GM12864 (cell line): ENCODE data around the gene TNFSF4.

Experiments
- DNase-seq: peaks from one replicate; pipeline ENCODE4 v3.0.0-alpha.2; 2011; ENCODE audit warnings: low read depth
- H3K4me3 ChIP-seq: 2 replicates; pipeline ENCODE4 v1.5.1; 2011; ENCODE audit warnings: mild to moderate bottlenecking, low read depth, low read length, control low read depth
- TF ChIP-seq, protein P1 (sequence below): IDR thresholded peaks from 2 replicates; pipeline ENCODE4 v1.5.1; 2011; ENCODE audit warnings: low read depth, mild to moderate bottlenecking, moderate library complexity, low read length, control low read depth, inconsistent platforms; ENCODE audit errors: missing control alignments

The TNFSF4 gene

DNA sequence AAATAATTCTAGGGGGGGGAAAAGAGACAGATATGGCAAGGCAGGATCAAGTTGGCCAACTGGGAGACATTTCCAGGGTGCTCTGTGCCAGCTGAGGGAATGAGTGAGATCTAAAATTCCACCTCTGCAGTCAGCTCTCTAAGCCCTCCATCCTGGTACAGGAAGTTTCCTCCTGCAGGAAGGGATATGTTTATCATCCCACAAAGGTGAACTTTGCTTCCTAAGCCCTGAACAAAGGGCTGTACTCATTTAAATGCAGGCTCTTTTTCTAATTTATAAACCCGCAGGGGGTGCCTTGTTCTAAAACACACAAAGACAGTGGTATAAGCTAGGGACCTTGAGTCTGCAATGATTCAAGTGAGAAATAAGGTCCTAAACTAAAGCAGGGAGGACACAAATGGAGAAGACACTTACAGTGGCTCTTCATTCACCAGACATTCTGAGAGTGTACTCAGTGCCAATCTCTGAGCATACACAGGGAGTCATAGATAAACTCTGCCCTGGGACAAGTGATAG, 3.6 kb upstream of the TNFSF4 start:
- DNase-seq: no peak
- TF ChIP-seq, protein P1, sequence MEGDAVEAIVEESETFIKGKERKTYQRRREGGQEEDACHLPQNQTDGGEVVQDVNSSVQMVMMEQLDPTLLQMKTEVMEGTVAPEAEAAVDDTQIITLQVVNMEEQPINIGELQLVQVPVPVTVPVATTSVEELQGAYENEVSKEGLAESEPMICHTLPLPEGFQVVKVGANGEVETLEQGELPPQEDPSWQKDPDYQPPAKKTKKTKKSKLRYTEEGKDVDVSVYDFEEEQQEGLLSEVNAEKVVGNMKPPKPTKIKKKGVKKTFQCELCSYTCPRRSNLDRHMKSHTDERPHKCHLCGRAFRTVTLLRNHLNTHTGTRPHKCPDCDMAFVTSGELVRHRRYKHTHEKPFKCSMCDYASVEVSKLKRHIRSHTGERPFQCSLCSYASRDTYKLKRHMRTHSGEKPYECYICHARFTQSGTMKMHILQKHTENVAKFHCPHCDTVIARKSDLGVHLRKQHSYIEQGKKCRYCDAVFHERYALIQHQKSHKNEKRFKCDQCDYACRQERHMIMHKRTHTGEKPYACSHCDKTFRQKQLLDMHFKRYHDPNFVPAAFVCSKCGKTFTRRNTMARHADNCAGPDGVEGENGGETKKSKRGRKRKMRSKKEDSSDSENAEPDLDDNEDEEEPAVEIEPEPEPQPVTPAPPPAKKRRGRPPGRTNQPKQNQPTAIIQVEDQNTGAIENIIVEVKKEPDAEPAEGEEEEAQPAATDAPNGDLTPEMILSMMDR: no peak

DNA sequence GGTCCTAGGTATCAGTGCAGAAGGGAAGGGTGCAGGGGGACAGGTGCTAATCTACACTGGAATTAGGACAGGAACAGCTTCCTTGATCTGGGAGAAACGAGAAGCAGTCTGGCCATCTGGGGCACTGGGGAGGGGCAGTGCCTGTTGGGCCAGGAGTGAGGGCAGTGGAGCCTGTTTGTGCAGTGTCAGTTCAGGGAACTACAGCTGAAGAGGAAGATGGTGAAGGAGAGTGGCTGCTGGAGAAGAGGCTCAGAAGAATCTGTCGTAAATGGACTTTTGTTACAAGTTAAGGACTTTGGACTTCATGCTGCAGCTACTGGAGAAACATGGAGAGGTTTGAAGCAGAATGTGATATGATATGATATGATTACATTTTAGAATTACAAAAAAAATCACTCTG, 3.2 kb upstream of the TNFSF4 start:
- TF ChIP-seq, protein P1: no peak
- DNase-seq: no peak
- H3K4me3 ChIP-seq: no peak overlapping the region

More for the DNA sequence above, 3.6 kb upstream of the TNFSF4 start:
- no peak overlapping the region for H3K4me3 ChIP-seq

DNA sequence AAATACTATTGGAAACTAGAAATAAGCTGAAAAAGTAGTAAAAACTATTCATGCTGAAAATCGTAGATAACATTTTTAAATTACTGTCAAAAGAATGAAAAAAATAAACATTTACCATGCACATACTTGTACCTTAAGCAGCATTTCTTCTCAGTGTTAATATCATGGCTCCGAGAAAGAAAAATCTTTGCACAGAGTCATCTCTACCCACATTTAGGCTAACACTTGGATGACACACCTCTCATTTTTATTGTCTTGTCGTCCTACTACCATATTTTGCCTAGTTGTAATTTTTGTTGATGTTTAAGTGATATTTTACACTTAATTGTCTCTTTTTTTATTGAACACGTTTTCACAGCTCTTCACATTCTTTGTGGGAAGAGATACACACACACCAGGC, 1.7 kb upstream of the TNFSF4 start:
- no peak for DNase-seq
- TF ChIP-seq, protein P1: no peak
- no peak overlapping the region for H3K4me3 ChIP-seq

DNA sequence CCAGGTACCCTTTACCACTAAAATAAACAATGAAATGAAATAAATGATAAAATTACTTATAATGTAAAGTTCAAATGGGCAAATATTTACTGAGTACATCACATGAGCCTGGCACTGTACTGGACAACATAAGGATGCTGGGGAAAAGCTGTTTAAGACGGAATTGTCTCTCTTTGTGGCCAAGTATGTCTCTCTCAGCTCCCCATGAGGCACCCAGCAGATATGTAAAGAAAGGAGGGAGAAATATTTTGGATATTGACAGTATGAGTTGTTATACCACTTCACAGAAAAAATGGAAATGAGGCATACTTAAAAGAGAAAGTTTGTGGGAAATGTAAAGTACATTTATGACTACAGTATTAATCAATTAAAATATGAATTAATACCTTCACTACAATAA, 1.0 kb upstream of the TNFSF4 start:
- TF ChIP-seq, protein P1: no peak
- DNase-seq: no peak
- no peak overlapping the region for H3K4me3 ChIP-seq

DNA sequence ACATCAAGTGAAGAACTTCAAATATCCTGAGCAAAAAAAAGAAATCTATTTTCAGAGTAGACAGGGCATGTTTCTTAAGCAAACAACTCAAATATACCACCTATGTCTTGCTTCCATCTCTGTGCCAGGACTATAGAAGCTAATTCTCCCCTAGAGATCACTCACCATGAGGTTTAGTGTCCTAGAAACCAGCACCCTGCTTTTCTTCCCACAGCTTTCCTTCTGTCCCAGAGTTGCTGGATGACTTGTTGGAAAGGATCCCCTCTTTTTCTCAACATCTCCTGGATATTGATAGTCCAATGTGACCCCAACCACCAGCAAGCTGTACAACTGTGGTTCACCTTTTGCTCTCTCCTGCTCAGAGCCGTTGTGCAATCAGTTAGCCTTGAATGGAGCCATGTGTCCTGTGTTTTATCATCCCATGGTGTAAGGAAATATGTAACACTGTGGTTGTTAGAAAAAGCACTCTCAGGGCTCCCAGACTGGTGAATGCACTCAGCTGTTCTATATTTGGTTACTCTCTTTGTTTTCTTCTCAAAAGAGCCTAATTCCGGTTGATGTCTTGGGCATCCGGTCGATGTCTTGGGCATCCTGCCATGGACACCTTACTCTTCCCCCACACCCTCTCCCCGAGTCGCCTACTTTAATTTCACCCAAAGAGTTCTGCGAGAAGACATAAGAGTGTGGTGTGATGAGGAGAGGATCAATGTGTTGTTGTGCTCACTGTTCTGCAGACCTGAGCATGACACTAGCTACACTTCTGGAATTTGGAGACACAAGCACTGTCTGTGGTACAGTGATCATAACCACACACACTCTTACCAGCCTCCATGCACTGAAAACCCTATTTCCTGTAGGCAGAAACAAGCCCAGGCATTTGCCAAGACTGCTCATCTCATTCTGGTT, 1.7 kb downstream of the TNFSF4 start:
- H3K4me3 ChIP-seq: no peak overlapping the region
- TF ChIP-seq, protein P1: no peak
- no peak for DNase-seq

DNA sequence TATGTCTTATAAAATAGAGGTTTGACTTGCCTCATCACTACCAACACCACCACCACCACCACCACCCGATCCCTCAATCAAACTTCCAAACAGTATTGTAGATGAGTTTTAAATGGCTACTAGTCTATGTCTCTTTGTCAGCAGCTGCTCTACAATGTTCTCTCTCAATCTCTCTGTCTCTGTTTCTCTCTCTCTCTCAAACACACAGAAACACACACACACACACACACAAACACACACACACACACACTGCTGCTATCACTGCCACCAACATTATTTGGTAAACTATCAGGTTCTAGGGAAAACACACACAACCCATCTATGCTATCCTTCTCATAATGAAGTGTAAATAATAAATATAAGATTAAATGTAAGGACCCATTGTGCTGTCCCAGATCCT, 2.4 kb downstream of the TNFSF4 start:
- TF ChIP-seq, protein P1: no peak
- H3K4me3 ChIP-seq: no peak overlapping the region
- no peak for DNase-seq
